ENCODE data around the gene RASSF4.

Gene RASSF4

DNA sequence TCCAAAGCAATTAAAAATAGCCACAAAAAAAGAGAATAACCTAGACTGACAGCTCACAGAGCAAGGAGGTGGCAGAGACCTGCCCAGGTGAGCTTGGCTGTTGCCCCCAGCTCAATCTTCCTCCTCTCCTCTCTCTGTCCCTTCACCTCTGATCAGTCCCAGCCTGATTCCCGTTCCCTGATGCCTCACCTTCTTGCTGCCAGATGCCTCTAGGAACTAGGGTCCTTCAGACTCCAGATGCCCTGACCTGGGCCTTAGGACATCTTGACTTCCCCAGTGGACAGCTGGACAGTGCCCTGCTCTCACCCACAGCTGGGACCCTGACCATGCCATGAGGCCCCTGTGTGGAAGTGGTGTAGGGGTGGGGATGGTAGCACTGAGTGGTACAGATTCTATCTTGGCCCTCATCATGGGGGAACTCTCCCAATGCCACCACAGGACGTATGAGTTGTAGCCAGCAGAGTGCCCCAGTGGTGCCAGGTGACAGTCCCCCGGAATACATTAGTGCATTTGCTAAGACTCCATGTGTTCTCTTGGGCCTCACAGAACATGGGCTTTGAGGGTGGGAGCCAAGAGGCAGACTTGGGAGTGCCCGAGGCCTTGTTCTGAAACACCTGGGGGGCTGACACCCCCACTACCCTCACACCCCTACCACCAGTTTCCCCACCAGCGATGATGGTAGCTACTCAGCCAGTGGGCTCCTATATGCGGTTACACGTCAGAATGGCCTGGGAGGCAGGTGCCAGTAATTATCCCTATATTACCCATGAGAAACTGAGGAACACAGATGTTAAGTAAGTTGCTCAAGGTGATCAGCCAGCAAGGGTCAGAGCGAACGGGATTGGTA, 17.0 kb downstream of the RASSF4 start:
- no peak for DNase-seq (ENCODE audit: low read depth in 2 of 2)

DNA sequence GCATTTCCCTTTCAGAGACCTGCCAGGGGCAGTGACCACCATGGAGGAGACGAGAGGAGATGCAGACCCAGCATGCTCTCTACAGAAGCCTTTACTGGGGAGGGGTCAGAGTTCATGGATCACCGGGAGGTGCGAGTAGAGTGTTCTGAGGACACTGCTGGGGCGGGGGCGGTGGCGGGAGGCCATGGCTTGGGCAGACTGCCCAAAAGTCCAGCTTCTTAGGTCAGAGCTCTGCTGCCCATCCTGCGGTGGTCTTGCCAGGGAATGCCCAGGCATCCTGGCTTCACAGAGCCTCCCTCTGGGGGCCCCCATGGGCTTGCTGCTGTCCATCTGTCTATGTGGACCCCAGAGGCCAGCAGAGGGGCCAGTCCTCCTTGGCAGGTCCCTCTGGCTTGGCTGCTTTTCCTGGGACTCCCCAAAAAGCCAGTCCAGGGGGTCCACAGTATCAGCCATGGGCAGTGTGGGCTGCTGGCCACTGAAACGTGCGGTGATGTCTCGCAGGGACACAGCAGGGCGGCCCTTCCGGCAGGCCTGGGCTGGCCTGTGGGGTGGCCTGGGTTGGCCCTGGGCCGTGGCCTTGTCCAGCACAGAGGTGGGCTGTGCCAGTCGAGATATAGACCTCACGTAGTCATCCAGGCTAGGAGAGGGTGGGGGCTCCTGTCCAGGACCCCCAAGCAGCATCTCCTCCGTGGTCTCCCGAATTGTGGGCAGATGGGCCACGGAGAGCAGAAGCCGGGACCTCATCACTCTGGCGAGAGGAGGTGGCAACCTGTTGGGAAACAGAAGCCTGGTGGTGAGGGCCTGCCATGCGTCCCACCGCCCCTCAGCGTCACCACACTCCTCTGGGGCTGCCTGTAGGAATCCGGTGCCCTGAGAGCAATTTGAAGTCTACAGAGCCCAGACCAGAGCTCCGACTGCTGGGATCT, 17.9 kb downstream of the RASSF4 start:
- DNase-seq (ENCODE audit: low read depth in 2 of 2) = no peak

DNA sequence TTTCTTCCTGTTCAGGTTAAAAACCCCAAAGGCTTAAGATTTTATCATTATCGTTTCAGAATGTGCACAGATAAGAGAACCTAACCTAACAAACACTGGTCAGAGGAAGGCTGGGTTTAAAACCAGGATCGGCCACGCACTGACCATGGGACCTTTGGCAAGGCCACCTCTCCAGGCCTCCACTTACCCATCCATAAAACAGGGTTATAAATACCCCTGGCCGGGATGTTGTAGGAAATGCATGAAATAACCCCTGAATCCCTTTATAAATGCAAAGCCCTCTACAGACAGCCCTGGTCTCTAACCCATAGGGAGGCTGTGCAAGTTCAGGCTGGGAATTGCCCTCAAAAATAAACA, 18.6 kb downstream of the RASSF4 start:
- DNase-seq (ENCODE audit: low read depth in 2 of 2) = no peak

DNA sequence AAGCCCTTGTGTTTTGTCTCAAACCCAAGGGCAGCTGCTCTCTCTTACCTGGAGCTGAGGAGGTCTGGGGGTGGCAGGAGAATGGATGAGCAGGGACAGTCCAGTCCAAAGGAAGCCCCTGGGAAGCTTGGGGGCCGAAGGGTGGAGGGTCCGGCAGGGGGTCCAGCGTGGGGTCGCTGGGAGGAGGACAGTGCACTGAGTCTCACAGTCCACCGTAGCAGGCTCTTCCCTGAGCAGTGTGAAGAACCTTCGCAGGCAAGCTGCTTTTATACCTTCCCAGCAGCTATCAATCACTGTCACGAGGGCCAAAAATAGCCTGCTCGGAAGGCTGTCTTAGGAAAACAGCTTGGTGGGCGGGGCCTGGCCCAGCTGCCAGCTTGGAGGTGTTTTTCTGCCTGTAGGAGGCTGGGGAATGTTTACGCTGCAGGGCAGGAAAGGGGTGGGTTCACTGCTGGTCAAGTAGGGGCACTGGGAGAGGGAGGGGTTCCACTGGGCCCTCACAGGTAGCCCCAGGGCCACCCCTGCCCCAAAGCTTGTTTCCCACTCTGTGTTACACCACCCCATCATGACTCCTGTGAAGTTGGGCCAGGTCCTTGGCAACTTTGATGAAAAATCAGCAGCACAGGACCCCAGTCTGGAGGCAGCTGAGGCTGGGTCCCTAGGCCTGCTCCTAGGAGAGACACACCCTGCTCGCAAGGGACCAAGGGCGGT, 19.1 kb downstream of the RASSF4 start, which contains the start of gene DEPP1:
Gene DEPP1, minus strand, starts transcription at position 240 of the 711 bp plus-strand sequence. CDS start 779 bp downstream, outside the sequence.
- DNase-seq (ENCODE audit: low read depth in 2 of 2) = no peak

DNA sequence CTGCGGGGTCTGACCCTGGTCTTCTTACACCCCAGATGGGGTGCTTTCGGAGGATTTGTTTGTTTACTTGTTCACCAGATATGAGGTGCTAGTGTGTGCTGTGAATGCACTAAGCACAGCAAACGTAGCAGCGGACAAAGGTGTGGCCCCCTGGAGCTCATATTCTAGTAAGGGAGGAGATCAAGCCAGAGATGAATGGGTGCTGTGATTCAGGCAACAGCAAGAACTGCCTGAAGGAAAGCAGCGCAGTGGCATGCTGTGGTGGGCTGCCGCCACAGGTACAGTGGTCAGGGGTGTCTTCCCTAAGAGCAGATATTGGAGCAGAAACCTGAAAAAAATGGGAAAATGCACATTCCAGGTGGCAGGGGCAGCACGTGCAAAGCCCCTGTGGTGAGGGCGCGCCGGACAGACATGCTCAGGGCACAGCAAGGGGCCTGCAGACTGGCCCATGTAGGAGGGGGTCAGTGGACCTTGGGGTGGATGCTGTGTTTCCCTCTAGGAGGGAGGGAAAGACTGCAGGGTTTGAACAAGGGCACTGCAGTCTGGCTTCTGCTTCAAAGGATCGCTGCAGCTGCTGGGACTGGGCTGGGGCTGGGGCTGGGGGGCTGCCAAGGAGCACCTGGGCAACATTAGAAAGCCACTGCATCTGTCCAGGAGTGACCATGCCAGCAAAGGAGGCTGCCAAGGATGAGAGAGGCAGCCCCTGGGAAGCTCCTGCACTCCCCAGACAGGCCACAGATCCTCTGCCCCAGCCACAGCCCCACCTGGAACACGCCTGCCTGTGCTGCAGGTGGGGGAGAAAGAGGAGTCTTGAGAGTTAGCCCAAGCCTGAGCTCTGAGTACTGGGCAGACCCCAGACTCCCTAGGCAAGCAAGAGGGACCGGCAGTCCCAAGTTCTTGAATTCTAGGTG, 19.9 kb downstream of the RASSF4 start:
- no peak for DNase-seq (ENCODE audit: low read depth in 2 of 2)

DNA sequence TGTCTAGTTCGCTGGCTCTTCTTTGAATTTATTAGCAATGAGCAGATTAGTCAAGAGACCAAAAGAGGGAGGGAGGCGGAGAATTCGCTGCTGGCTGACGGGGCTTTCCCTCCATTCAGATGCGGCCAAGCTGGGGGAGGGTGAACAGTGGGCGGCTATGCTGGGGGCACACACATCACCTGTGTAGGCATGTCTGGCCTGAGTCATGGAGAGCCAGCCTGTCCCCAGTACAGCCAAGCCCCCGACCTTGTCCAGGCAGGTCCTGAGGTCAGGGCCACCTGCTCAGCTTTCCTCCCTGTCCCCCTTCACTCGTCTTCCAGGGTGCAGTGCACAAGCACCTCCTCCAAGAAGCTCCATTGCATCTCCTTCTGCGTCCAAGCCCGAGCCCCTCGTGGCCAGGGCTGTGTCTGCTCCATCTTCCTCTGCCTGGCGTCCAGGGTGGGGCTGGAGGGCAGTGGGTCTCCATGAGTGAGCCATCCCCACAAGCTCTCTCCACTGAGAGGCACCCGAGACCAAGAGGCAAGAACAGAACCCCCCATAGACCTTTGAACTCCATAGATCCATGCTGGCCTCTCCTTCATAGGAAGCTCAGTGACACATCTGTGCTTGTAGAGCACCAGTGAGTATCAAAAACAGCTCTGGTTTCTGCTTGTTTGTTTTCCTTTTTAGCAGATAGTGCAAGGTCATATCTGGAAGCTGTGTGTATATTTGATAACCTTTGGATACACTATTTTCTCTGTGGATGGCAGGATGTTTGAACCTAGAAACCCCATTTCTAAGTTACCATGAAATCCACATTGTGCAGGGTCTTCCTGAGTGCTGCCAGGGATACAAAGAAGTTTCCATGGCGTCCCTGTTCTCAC, 20.9 kb downstream of the RASSF4 start:
- no peak for DNase-seq (ENCODE audit: low read depth in 2 of 2)

DNA sequence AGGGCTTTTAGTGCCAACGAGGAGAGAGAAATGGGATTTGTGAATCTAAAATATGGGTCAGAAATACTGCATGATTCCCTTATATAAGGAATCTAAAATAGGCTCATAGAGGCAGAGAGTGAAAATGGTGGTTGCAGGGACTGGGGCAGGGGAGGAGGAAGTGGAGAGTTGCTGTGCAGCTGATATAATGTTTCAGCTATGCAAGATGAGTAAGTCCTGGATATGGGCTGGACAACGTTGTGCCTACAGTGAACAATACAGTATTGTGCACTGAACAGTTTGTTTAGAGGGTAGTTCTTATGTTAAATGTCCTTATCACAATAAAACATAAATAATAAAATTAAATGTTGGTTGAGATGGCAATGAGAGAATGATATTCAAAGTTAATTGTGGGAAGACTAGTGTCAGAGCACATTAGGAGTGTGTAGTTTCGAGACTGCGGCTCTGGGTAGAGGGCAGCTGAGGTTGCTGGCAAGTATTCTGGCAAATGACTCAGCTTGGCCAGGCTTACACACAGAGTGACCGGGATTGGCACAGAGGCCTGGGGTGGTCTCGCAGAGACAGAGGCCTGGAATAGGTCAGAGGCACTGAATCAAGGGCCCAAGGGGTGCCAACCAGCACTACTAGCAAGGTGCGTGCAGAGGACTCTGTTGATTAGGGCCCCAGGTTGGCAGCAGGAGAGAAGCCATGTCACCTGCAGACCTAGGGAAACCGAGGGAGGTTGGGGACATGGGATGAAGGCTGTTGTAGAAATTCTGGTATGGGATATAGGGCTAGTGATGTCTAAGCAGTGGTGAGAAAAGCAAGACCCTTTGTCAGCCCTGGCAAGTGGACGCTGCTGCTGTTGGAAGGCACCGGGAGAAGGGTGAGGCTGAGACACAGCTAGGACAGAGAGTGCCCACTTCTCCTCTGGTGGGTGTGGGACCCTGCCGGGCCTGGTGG, 21.8 kb downstream of the RASSF4 start:
- no peak for DNase-seq (ENCODE audit: low read depth in 2 of 2)

DNA sequence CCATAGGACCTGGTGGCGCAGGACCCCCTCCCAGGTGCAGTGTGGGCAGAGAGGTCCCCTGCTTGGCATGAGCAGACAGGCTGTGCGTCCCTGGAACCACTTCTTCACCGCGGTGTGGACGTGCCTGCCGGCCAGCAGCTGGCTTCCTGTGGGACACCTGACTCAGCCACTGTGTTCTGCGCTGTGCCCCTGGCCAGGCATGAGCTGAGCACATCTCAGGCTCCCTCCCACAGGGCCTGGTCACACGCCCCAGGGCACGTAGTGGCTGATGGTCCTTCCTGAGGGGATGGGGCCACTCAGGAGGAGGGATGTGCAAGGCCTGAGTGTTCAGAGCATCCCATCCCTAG, 22.5 kb downstream of the RASSF4 start:
- DNase-seq (ENCODE audit: low read depth in 2 of 2) = no peak

DNA sequence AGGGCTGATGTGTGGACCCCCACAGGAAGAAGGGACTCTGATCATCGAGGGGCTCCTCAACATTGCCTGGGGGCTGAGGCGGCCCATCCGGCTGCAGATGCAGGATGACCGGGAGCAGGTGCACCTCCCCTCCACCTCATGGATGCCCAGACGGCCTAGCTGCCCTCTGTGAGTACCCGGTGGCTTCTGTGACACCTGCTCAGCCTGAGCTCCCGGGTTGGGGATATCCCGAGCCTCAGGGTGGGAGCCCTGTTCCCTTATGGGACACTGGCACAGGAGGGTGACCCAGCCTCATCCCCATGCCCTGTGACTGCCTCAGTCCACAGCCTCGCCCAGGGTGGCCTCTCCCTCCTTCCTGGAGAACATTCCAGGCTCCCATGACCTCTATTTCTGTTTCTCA, 22.9 kb downstream of the RASSF4 start:
- DNase-seq (ENCODE audit: low read depth in 2 of 2) = no peak

DNA sequence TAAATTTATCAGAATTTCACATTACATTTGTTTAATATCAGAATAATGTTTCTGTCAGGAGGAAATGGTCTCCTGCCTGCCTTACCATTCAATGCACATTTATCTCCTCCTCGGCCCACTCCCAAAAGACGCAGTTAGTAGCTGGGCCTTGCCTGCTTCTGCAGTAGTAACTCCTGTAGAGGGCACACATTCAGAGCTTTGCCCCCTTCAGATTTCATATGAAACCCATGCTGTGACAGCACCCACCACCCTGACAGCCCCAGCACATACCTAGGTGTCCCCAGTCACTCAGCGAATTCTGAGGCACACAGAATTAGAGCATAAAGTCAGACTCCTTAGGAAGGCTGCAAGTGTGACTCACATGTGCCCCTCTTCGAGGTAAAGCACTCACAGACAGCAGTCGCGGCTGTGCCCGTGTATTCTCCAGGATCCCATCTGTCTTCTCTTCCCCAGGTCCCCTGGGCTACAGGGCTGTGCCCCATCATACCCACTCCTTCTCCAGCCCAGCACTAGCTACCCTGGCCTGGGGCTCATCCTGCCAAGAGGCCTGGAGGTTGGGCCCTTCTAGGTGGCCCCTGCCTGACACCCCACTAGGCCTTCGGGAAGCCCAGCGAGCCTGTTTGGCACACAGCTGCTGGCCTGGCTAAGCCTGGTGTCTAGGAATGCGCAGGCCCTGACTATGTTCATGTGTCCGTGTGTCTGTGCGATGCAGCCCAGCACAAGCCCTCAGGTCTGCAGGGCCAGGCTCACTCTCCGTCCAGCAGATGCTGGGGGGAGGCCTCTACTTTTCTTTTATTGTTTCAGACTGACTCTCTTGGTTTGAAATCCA, 23.7 kb downstream of the RASSF4 start:
- DNase-seq (ENCODE audit: low read depth in 2 of 2) = no peak

DNA sequence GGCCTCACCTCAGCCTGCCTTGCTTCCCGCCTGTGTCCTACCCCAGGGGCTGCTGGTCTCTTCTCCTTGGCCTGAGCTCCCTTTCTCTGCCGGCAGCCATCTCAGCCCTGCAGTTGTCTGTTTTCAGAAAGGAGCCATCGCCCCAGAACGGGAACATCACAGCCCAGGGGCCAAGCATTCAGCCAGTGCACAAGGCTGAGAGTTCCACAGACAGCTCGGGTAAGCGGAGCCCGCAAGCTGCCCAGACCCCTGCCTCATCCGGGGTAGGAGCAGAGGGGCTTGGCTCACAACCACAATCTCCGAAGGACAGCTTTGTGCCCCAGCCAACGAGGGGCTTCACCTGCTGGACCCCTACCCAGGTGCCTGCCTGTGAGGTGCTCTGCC, 24.3 kb downstream of the RASSF4 start:
- DNase-seq (ENCODE audit: low read depth in 2 of 2) = no peak

DNA sequence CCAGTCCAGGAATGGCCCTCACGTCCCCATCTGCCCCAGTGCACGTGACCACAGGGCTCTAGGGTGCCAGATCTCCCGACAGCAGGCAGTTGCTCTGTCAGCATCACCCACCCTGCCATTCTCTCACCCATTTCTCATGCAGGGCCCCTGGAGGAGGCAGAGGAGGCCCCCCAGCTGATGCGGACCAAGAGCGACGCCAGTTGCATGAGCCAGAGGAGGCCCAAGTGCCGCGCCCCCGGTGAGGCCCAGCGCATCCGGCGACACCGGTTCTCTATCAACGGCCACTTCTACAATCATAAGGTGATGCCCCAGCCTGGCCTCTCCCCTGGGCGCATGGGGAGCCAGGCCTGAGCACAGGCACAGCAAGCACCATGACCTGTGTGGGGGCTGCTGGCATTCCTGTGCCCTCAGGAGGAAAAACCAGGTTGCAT, 25.1 kb downstream of the RASSF4 start:
- no peak for DNase-seq (ENCODE audit: low read depth in 2 of 2)

DNA sequence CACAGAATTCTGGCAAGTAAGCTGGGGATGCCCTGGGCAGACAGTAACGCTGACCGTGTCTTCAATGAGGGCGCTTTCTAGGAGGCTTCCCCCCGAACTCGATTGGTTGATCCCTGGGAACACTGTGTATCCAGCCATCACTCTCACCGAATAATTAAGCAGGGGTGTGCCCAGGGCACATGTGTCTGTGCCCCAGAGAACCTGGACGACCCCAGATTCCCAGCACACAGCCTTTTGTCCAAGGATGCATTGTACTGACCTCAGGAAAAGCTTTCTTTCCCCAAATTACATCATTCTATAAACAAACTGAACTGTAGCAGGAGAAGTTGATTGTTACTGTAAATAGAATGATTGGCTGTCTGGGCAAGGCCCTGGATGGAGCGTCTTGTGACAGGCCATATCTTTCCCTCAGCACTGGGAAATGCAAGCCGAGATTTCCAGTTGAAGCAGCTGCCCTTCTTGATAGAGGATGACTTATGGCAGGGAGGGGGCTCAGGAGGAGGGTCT, 25.6 kb downstream of the RASSF4 start:
- DNase-seq (ENCODE audit: low read depth in 2 of 2) = no peak

DNA sequence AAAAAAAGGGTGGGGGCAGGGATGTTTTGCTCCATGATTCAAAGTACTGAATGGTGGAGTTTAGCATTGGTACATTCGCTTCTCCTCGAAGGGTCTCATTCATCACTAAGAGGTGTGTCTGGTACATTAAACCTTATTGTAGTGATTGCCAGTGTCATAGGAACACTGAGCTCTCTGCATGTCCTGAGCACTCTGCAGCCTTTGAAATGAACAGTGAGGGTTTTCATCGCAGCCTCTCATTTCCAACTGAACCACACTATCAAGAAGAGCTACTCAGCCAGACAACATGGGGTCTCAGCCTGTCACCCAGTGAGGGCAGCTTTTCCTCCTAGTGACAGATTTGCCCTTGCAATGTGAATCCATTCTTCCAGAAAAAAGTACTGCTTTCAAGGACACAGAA, 26.6 kb downstream of the RASSF4 start:
- no peak for DNase-seq (ENCODE audit: low read depth in 2 of 2)

DNA sequence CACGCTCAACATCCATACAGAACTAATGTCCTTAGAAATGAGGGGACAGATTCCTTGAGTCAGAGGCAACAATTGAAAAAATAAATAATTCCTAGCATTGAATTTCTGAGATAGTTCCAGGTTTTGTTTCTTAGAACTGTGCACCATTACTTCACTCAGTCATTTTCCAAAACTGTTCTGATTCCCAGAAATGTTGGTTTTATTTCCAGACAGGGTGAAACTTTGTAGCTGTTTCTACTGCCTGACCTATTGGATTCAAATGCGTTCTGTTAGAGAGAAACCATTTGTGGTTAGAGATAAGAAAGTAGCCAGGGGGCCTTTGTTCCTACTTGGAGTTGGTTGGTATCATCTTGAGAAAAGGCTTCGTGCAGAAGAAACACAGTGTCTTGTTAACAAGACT, 27.1 kb downstream of the RASSF4 start:
- no peak for DNase-seq (ENCODE audit: low read depth in 2 of 2)

DNA sequence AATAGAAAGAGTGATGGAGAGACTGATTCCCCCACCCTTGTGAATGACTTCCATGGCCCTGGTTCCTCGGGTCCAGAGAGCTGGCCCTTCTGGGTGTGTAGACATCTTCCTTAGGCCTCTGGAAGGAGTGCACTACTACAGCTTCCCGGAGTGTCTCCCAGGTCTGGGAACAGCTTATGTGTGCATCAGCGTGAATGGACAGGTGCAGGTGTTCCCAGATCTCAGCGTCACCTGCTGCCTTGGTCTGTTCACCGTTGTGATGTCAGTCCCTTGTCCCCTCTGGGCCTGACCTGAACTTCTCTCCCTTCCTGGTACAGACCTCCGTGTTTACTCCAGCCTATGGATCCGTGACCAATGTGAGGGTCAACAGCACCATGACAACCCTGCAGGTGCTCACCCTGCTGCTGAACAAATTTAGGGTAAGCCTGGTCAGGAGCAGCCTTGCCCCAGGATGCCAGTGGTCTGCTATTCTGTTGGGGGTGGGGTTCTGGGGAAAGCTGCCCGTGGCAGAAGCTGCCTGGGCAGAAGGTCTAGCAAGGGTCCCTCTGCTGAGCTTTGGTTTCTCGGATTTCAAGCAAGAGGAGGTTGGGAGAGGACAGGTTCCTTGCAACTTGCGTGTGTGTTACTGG, 29.5 kb downstream of the RASSF4 start:
- DNase-seq (ENCODE audit: low read depth in 2 of 2) = no peak

DNA sequence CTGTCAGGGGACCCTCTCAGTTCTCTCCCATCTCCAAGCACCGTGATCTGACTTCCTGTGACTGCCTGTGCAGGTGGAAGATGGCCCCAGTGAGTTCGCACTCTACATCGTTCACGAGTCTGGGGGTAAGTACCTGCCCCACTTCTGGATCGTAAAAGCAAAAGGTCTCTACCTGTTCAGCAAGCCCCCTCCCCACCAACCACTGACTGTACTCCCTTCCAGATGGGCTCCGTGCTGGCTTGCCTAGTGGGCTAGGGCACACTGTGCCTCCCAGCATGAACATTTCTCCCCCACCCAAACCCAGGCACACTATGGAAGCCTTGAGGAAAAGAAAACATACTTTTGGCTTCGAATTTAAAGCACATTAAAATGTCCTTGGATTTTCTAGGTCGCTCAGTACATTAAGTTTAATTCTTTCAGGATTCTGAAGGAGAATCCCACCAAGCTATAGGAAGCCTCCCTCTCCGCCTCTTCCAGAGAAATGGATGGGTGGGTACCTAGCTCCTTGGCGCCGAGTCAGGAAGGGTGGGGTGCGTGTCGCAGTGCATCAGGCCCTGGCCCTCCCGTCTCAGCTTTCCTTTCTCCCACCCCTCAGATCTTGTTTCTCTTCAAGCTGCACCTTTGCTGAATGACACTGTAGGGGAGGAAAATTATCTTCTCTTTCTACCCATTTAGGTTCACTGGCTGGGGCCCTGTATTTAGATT, 30.1 kb downstream of the RASSF4 start:
- DNase-seq (ENCODE audit: low read depth in 2 of 2) = no peak

Measured in stimulated activated CD8-positive, alpha-beta memory T cell treated with anti-CD3 and anti-CD28 coated beads, Interleukin-2, amount 100 ng/mL, for 48 hours (primary cell).